Parathyroid adenoma (tissue), 2 donors: ENCODE measurements around the gene CFAP107.

ENCODE experiments used
- H2AFZ ChIP-seq: fragments of 300-600 bp; sonication (generic); one replicate; pipeline ENCODE4 v1.7.0; 2017; ENCODE audit warnings: antibody characterized with exemption, mild to moderate bottlenecking
- H3K27ac ChIP-seq: fragments of 300-600 bp; sonication (generic); one replicate; pipeline ENCODE4 v1.7.0; 2017
- H3K27me3 ChIP-seq: fragments of 300-600 bp; sonication (generic); one replicate; pipeline ENCODE4 v1.7.0; 2017; ENCODE audit warnings: low read length; ENCODE audit not compliant: control insufficient read depth, insufficient read depth
- H3K36me3 ChIP-seq: fragments of 300-600 bp; sonication (generic); one replicate; pipeline ENCODE4 v1.7.0; 2017; ENCODE audit warnings: low read length; ENCODE audit not compliant: control insufficient read depth, insufficient read depth
- H3K4me1 ChIP-seq: fragments of 300-600 bp; sonication (generic); one replicate; pipeline ENCODE4 v1.7.0; 2017; ENCODE audit warnings: control low read depth
- H3K4me2 ChIP-seq: fragments of 300-600 bp; sonication (generic); one replicate; pipeline ENCODE4 v1.7.0; 2017; ENCODE audit warnings: low read length
- H3K4me3 ChIP-seq: fragments of 300-600 bp; sonication (generic); one replicate; pipeline ENCODE4 v1.7.0; 2017; ENCODE audit warnings: low read depth, low read length
- H3K79me2 ChIP-seq: fragments of 300-600 bp; sonication (generic); one replicate; pipeline ENCODE4 v1.7.0; 2017; ENCODE audit warnings: control low read depth
- H3K9ac ChIP-seq: fragments of 300-600 bp; sonication (generic); one replicate; pipeline ENCODE4 v1.7.0; 2017; ENCODE audit warnings: mild to moderate bottlenecking
- H3K9me3 ChIP-seq: fragments of 300-600 bp; sonication (generic); one replicate; pipeline ENCODE4 v1.7.0; 2017; ENCODE audit warnings: low read length; ENCODE audit not compliant: control insufficient read depth
- TF ChIP-seq, protein P1 (sequence below): fragments of 300-600 bp; sonication (generic); IDR thresholded peaks from one replicate; pipeline ENCODE4 v1.7.0; 2017; ENCODE audit warnings: antibody characterized with exemption, mild to moderate bottlenecking
- donor health status: primary hyperparathyroidism.

CFAP107 gene, protein sequence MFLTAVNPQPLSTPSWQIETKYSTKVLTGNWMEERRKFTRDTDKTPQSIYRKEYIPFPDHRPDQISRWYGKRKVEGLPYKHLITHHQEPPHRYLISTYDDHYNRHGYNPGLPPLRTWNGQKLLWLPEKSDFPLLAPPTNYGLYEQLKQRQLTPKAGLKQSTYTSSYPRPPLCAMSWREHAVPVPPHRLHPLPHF

DNA sequence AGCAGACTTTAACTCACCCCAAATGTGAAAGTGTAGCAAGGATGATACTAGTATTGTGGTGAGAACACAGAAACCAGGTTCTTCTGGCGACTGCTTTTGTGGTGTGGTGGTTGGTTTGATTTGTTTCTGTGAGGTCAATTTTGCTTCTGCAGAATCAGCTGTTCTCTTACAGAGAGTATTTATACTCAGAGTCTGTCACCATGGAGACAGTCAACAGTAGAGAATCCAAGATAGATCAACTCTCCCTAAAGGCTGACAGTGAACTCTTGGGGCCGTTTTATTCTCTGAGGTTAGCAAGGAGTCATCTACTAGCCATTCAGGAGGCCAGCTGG lies at the start of gene CFAP107:
TSS of gene CFAP107 (plus strand) at position 209 of the 332 bp plus-strand sequence. CDS start 231 bp downstream, outside the sequence.
- Histone ChIP-seq H3K9me3 (no peaks in the 10 kb centered on the region), H3K9ac (no peak within 1 kb of the TSS), H3K4me1 (no peaks in the 10 kb centered on the region), H3K79me2 (no peaks in the 10 kb centered on the region), H3K27me3 (no peaks in the 10 kb centered on the region), H3K4me3 (no peak within 1 kb of the TSS), H3K36me3 (peaks cover 3% of the 10 kb centered on the region), H3K27ac (no peak within 1 kb of the TSS), H3K4me2 (no peak within 1 kb of the TSS), H2AFZ (no peak within 1 kb of the TSS)
- TF ChIP-seq, protein P1, sequence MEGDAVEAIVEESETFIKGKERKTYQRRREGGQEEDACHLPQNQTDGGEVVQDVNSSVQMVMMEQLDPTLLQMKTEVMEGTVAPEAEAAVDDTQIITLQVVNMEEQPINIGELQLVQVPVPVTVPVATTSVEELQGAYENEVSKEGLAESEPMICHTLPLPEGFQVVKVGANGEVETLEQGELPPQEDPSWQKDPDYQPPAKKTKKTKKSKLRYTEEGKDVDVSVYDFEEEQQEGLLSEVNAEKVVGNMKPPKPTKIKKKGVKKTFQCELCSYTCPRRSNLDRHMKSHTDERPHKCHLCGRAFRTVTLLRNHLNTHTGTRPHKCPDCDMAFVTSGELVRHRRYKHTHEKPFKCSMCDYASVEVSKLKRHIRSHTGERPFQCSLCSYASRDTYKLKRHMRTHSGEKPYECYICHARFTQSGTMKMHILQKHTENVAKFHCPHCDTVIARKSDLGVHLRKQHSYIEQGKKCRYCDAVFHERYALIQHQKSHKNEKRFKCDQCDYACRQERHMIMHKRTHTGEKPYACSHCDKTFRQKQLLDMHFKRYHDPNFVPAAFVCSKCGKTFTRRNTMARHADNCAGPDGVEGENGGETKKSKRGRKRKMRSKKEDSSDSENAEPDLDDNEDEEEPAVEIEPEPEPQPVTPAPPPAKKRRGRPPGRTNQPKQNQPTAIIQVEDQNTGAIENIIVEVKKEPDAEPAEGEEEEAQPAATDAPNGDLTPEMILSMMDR: no peak

DNA sequence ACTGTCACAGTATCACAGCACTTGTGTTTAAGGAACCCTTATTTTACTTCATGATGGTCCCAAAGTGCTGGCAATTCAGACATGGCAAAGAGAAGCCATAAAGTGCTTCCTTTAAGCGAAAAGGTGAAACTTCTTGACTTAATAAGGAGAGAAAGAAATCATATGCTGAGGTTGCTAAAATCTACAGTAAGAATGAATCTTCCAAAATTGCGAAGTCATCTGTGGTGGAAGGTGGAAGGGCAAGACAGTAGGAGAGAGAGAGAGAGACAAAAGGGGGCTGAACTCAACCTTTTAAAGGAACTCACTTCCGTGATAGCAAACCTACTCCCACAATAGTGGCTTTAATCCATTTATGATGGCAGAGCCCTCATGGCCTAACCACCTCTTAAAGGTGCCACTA lies 49.3 kb upstream of the CFAP107 start:
- H3K27me3 ChIP-seq: no peaks in the 10 kb centered on the region
- H3K4me1 ChIP-seq: no peaks in the 10 kb centered on the region
- H3K36me3 ChIP-seq: no peaks in the 10 kb centered on the region
- no peak overlapping the region for H2AFZ ChIP-seq
- TF ChIP-seq, protein P1: no peak
- H3K4me2 ChIP-seq: no peak overlapping the region
- no peaks in the 10 kb centered on the region for H3K79me2 ChIP-seq
- no peaks in the 10 kb centered on the region for H3K9me3 ChIP-seq
- H3K4me3 ChIP-seq: no peak overlapping the region
- no peak overlapping the region for H3K9ac ChIP-seq
- no peak overlapping the region for H3K27ac ChIP-seq

DNA sequence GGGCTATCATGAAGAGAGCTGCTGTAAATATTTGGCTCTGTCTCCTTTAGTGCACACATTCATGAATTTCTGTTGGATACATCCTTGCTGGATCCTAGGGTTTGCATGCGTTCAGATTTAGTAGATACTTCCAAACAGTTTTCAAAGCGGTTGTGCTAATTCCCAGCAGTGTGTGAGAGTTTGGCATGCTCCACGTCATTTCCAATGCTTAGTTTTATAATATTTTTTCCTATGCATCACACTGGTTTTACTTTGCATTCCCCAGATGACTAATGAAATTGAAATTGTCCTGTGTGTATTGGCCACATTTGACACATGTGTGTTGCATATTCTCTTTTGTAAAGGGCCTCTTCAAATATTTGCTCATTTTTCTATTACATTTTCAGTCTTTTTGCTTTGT lies 48.6 kb upstream of the CFAP107 start:
- no peaks in the 10 kb centered on the region for H3K79me2 ChIP-seq
- H3K27ac ChIP-seq: no peak overlapping the region
- no peaks in the 10 kb centered on the region for H3K36me3 ChIP-seq
- H3K4me3 ChIP-seq: no peak overlapping the region
- H2AFZ ChIP-seq: no peak overlapping the region
- H3K27me3 ChIP-seq: no peaks in the 10 kb centered on the region
- no peaks in the 10 kb centered on the region for H3K9me3 ChIP-seq
- no peak overlapping the region for H3K9ac ChIP-seq
- TF ChIP-seq, protein P1: no peak
- no peaks in the 10 kb centered on the region for H3K4me1 ChIP-seq
- H3K4me2 ChIP-seq: no peak overlapping the region

DNA sequence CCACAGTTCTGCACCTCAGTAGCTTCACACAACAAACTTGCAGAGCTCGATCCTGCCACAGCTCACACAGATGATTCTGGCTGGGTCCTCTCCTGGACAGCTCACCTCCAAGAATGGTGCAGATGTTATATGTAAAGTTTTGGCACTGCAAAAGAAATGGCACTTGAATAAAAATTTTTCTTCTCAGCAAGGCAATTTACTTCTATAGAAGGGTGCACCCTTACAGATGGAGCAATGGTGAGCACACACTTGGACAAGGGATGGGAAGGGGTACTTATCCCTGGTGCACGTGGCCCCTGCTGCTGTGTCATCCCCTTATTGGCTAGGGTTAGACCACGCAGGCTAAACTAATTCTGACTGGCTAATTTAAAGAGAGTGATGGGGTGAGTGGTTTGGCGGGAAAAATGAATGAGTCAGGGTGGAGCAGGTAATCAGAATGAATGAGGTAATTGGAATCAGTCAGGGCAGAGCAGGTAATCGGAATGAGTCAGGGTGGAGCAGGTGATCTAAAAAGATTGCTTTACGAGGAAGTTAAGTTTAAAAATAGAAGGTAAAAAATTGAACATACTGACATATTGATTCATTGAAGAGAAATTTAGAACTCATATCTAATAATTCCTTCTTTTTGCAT lies 42.1 kb upstream of the CFAP107 start:
- Histone ChIP-seq H3K9ac (no peak overlapping the region), H3K36me3 (no peaks in the 10 kb centered on the region), H3K79me2 (no peaks in the 10 kb centered on the region), H3K4me1 (no peaks in the 10 kb centered on the region), H3K4me3 (no peak overlapping the region), H3K9me3 (no peaks in the 10 kb centered on the region), H2AFZ (no peak overlapping the region), H3K27ac (no peak overlapping the region), H3K4me2 (no peak overlapping the region), H3K27me3 (no peaks in the 10 kb centered on the region)
- TF ChIP-seq, protein P1: no peak

DNA sequence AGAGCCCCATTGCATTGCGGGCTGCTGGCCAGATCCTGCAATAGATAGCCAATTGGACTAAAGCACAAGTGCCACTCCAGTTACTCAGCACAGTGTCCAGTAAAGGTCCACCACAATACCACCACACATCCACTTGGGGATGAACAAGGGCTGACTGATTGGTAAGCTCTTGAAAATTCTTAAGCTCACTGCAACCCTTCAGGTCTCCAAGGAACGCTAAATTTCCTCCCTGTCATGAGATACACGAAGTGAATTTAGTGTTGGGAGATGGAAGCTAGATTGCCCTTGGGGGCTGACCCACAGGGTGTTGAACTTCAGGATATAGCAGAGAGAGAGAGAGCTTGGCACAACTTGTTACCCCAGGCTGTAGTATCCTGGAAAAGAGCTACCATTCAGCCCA lies 39.9 kb upstream of the CFAP107 start:
- no peak overlapping the region for H2AFZ ChIP-seq
- H3K9ac ChIP-seq: no peak overlapping the region
- H3K4me1 ChIP-seq: no peaks in the 10 kb centered on the region
- no peak overlapping the region for H3K27ac ChIP-seq
- no peaks in the 10 kb centered on the region for H3K79me2 ChIP-seq
- H3K36me3 ChIP-seq: no peaks in the 10 kb centered on the region
- H3K4me3 ChIP-seq: no peak overlapping the region
- TF ChIP-seq, protein P1: no peak
- no peak overlapping the region for H3K4me2 ChIP-seq
- no peaks in the 10 kb centered on the region for H3K27me3 ChIP-seq
- no peaks in the 10 kb centered on the region for H3K9me3 ChIP-seq
